Uterus (tissue), 4 donors: ENCODE data around the gene GMCL2. TPM values are rescaled to one million over a fixed set of nuclear protein-coding genes. Genes with fewer than 3 reads are reported as not detected.
A peak's percentile ranks its signal among the peaks of the same experiment; 100 is the strongest.

Experiments
- DNase-seq, 2 donors: peaks; one replicate each; pipeline ENCODE4 v3.0.0-alpha.2; 2019 to 2020
- H3K27ac ChIP-seq, 2 donors: fragments of 200-600 bp; sonication (generic); 1 replicate in 1 of 2; 2 replicates in 1 of 2; pipeline ENCODE4 v1.5.1; 2016 to 2018
- H3K27me3 ChIP-seq, 2 donors: fragments of 200-600 bp; sonication (generic); one replicate each; pipeline ENCODE4 v1.5.1; 2018 to 2019; ENCODE audit warnings: control low read depth in 1 of 2
- H3K36me3 ChIP-seq, 2 donors: fragments of 200-600 bp; sonication (generic); one replicate each; pipeline ENCODE4 v1.5.1; 2019; ENCODE audit warnings: control low read depth in 1 of 2
- H3K4me1 ChIP-seq, 2 donors: fragments of 200-600 bp; sonication (generic); one replicate each; pipeline ENCODE4 v1.5.1; 2018 to 2019; ENCODE audit warnings: control low read depth in 1 of 2
- H3K4me3 ChIP-seq, 2 donors: fragments of 200-600 bp; sonication (generic); 1 replicate in 1 of 2; 2 replicates in 1 of 2; pipeline ENCODE4 v1.5.1; 2018 to 2019; ENCODE audit warnings: mild to moderate bottlenecking in 1 of 2
- H3K9me3 ChIP-seq, 2 donors: fragments of 200-600 bp; sonication (generic); one replicate each; pipeline ENCODE4 v1.5.1; 2019; ENCODE audit warnings: control low read depth in 1 of 2
- POLR2A ChIP-seq, 2 donors: fragments of 450-650 bp; IDR thresholded peaks; one replicate each; pipeline ENCODE4 v1.6.1; 2016; ENCODE audit warnings: antibody characterized with exemption in 2 of 2, mild to moderate bottlenecking in 1 of 2, moderate library complexity in 1 of 2
- intact Hi-C: fragments of 100-400 bp; cut with DNase I; formaldehyde crosslinking; loops from one replicate; pipeline ENCODE4 v1.15.1; 2023; ENCODE audit warnings: low total_unique reads
- total RNA-seq, 4 donors: library from RNA; depleted of rRNA in 3 of 4; stranded (reverse); fragments of >200 nt in 3 of 4; gene quantifications; one replicate each; pipeline versions ENCODE4 v1.1.0 to v1.2.4, GENCODE V29; 2014 to 2023
- TF ChIP-seq, protein P1 (sequence below), 4 experiments: fragments of 200-600 bp in 2 of 4; fragments of 450-650 bp in 2 of 4; sonication (generic) in 2 of 4; IDR thresholded peaks; one replicate each; pipeline ENCODE4 v1.5.1; 2016 to 2019; ENCODE audit warnings: antibody characterized with exemption in 4 of 4, mild to moderate bottlenecking in 2 of 4, moderate library complexity in 1 of 4
- donor health status: DM: yes; HTN: yes; CAD: no.

Gene GMCL2
- total RNA-seq, 4 donors from 2014 or later: not detected

DNA sequence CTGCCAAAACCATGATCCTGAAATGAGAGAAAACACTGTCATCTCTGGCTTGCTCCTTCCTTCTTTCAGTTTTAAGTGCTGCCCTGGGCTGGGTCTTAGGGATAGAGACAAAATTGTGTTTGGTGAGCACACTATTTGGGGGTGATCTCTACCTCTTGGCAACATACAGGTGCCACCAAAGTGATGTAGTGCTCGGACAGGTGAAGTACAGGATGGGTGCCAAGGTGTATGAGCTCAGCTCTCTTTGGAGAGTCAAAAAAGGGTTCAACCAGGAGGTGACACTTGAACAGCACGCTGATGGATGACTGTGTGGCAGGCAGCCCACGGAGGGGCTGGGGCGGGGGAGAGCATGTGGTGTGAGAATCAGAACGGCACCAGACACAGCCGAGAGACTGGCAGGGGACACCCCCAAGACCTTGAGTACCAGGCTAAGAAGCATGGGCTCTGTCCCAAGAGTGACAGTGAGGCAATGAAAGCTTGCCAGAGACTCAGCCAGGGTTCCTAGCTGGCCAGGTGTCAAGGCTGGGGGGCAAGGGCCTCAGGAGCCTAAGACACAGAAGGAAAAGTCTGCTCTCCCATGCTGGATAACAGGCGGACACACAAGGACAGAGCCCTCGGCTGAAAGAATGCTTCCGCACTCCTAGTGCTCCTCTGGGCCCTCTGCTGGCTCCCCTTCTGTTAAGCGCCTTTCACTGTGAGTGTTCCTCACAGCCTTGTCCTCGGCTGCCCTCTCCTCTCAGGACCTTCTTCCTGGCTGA is 36.0 kb downstream of the GMCL2 start:
- intact Hi-C loops: no loop called here
- H3K27me3 ChIP-seq: no peaks in the 10 kb centered on the region
- H3K36me3 ChIP-seq: no peaks in the 10 kb centered on the region
- DNase-seq: no peak
- H3K9me3 ChIP-seq: no peaks in the 10 kb centered on the region
- no peaks in the 10 kb centered on the region for H3K4me1 ChIP-seq
- no peak overlapping the region for H3K27ac ChIP-seq
- no peak overlapping the region for H3K4me3 ChIP-seq
- TF ChIP-seq, protein P1, sequence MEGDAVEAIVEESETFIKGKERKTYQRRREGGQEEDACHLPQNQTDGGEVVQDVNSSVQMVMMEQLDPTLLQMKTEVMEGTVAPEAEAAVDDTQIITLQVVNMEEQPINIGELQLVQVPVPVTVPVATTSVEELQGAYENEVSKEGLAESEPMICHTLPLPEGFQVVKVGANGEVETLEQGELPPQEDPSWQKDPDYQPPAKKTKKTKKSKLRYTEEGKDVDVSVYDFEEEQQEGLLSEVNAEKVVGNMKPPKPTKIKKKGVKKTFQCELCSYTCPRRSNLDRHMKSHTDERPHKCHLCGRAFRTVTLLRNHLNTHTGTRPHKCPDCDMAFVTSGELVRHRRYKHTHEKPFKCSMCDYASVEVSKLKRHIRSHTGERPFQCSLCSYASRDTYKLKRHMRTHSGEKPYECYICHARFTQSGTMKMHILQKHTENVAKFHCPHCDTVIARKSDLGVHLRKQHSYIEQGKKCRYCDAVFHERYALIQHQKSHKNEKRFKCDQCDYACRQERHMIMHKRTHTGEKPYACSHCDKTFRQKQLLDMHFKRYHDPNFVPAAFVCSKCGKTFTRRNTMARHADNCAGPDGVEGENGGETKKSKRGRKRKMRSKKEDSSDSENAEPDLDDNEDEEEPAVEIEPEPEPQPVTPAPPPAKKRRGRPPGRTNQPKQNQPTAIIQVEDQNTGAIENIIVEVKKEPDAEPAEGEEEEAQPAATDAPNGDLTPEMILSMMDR (IDR thresholded peaks at IDR 0.05): no peak
- no peak for TF ChIP-seq POLR2A (IDR thresholded peaks at IDR 0.05)

DNA sequence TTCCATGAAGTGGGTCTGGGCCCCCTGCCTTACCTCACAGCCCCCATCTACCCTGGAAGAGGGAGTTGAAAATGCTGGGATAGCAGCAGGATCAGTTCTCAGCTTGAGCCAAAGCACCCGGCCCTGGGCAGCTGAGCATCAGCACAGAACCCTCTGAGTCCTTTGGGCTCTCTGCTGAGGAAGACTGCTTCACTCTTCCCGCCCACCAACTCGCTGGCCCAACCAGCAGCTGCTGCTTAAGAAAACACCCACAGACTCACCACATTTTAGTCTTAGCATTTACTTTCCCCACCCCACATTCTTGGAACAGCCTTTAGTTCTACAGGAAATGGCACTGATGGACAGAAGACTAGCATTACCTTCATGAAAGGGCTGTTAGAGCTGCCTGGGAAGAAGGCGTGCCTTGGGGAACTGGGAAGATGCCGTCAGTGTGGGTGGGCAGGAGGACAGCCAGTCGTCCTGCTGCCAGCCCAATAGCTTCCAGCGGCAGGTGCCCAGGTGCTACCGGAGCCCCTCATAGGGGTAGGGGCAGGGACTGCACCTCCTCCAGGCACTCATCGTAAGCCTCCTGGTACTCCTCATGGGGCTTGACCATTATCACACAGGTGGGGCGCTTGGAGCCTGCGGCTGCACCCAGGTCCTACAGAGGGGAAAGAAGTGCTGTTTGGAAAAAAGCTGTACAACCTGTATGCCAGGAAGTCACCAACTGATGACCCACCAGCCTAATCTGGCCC is 37.8 kb downstream of the GMCL2 start:
- intact Hi-C loops: no loop called here
- no peaks in the 10 kb centered on the region for H3K4me1 ChIP-seq
- DNase-seq: no peak
- no peaks in the 10 kb centered on the region for H3K9me3 ChIP-seq
- H3K36me3 ChIP-seq: no peaks in the 10 kb centered on the region
- H3K4me3 ChIP-seq: no peak overlapping the region
- no peak for TF ChIP-seq POLR2A (IDR thresholded peaks at IDR 0.05)
- TF ChIP-seq, protein P1 (IDR thresholded peaks at IDR 0.05): no peak
- no peak overlapping the region for H3K27ac ChIP-seq
- H3K27me3 ChIP-seq: no peaks in the 10 kb centered on the region

DNA sequence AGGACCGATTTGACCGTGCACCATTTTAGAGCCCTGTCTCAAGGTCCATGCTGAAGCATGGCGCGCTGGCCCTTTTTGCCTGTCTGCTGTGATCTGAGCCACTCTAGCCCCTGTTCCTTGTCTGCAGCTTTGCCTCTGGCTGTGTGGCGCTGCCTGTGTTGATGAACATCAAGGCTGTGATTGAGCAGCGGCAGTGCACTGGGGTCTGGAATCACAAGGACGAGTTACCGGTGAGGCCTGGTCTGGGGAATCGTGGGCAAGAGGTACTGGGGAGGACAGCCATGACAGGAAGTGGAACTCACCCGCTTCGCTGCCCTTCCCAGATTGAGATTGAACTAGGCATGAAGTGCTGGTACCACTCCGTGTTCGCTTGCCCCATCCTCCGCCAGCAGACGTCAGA is 39.8 kb downstream of the GMCL2 start:
- intact Hi-C loops: no loop called here
- no peaks in the 10 kb centered on the region for H3K36me3 ChIP-seq

DNA sequence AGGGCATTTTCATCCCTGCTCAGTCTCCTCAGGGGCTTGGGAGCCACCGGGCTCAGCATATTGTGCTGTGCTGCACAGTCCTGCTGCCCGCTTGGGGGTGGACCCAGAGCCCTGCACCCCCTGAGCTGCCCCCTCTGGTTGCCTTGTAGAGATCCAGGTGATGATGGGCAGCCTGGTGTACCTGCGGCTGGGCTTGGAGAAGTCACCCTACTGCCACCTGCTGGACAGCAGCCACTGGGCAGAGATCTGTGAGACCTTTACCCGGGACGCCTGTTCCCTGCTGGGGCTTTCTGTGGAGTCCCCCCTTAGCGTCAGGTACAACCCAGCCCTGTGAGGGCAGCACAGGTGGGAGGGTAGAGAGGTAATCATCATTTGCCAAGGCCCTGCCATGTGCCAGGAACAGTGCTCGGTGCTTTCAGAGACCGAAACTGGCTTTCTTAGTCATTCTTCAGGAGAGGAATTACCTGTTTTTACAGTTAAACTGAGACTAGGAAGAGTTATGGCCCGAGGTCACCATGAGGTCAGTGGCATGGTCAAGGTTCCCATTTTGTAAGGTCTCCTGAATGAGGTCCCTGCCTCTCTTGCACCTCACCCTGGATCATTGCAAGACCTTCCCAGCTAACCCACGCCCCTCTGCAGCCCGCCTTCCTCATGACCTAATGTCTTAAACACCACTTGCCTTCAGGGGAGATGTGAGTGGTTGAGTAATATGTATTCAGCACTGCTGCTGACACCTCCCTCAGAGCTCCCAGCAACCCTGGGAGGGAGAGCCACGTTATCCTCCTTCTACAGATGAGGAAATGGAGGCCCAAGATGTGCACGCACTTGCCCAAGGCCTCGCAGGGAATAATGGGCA is 41.0 kb downstream of the GMCL2 start:
- TF ChIP-seq, protein P1 (IDR thresholded peaks at IDR 0.05): peak; percentile 22 to 57 (median 53)
- no peak for TF ChIP-seq POLR2A (IDR thresholded peaks at IDR 0.05)
- Histone ChIP-seq H3K27me3 (no peaks in the 10 kb centered on the region), H3K27ac (no peak overlapping the region), H3K36me3 (no peaks in the 10 kb centered on the region), H3K4me1 (no peaks in the 10 kb centered on the region), H3K4me3 (no peak overlapping the region), H3K9me3 (no peaks in the 10 kb centered on the region)
- peak; percentile 39 to 41 for DNase-seq
- intact Hi-C loops: no loop called here

More for the DNA sequence above, 39.8 kb downstream of the GMCL2 start:
- Histone ChIP-seq H3K4me3 (no peak overlapping the region), H3K9me3 (no peaks in the 10 kb centered on the region), H3K27ac (no peak overlapping the region), H3K27me3 (no peaks in the 10 kb centered on the region), H3K4me1 (no peaks in the 10 kb centered on the region)
- no peak for DNase-seq
- TF ChIP-seq, protein P1 (IDR thresholded peaks at IDR 0.05): no peak
- TF ChIP-seq POLR2A (IDR thresholded peaks at IDR 0.05): no peak
